DOHH2 (cell line): ENCODE measurements around the gene SPINK8.

Source experiments
- CTCF ChIP-seq: fragments of 200-600 bp; sonication (generic); IDR thresholded peaks from one replicate; pipeline ENCODE4 v1.5.1; 2014; ENCODE audit warnings: antibody characterized with exemption, mild to moderate bottlenecking, low read depth, low read length; ENCODE audit not compliant: poor library complexity, severe bottlenecking
- EZH2phosphoT487 ChIP-seq: fragments of 200-600 bp; sonication (generic); IDR thresholded peaks from 2 replicates; pipeline ENCODE4 v1.6.1; 2017; ENCODE audit warnings: borderline replicate concordance, mild to moderate bottlenecking, antibody characterized with exemption, low read length, moderate library complexity, mixed read lengths

GRCh38 chr3:48367201-48367600, 33.7 kb upstream of the SPINK8 start:
- TF ChIP-seq CTCF (no peak), EZH2phosphoT487 (no peak)
